ENCODE results near the gene NUP214. TPM values are rescaled to one million over a fixed set of nuclear protein-coding genes. Genes with fewer than 3 reads are reported as not detected.

NUP214 gene
- total and polyA plus RNA-seq, 2 of the 4 experiments (the other 2 are of a cell fraction) = 7.9 to 13.4 TPM

- Histone ChIP-seq H2BK15ac (ENCODE audit: low read depth, low read length) (no peak overlapping the region), H2BK5ac (ENCODE audit: low read depth, low read length, poor library complexity, severe bottlenecking) (no peak overlapping the region), H2AK5ac (ENCODE audit: low read depth, low read length) (no peak overlapping the region), H2AFZ (replicated peaks; ENCODE audit: low read length, poor library complexity) (no peak overlapping the region), H3K9me3 (ENCODE audit: control insufficient read depth, insufficient read depth, low read length) (no peaks in the 10 kb centered on the region), H3K9ac (ENCODE audit: low read depth, low read length) (no peak overlapping the region), H3K23ac (ENCODE audit: low read depth, low read length) (no peak overlapping the region), H3K4me3 (ENCODE audit: insufficient read depth, low read depth, low read length) (no peak overlapping the region), H3K4me2 (ENCODE audit: low read depth, low read length) (no peak overlapping the region), H3K14ac (replicated peaks; ENCODE audit: low read depth, low read length) (no peak overlapping the region), H3K18ac (ENCODE audit: low read depth, low read length) (no peak overlapping the region), H3K56ac (ENCODE audit: extremely low read depth, insufficient read depth, low read length) (no peak overlapping the region), H3K4me1 (ENCODE audit: control insufficient read depth, insufficient read depth, low read length) (no peaks in the 10 kb centered on the region), H2AK9ac (replicated peaks; ENCODE audit: low read depth, low read length, poor library complexity) (no peak overlapping the region), H3K79me1 (ENCODE audit: low read depth in 1 of 2, low read length in 2 of 2) (no peaks in the 10 kb centered on the region; a peak in 1 of 4 replicates), H4K5ac (ENCODE audit: low read depth, low read length) (no peak overlapping the region), H3K36me3 (ENCODE audit: control insufficient read depth, insufficient read depth, low read length) (peaks cover 55% of the 10 kb centered on the region), H4K8ac (ENCODE audit: low read depth in 2 of 2, low read length in 2 of 2) (no peak overlapping the region), H4K91ac (ENCODE audit: insufficient read depth, low read depth, low read length) (no peak overlapping the region), H2BK120ac (ENCODE audit: low read depth, low read length) (no peak overlapping the region), H3K9me1 (ENCODE audit: insufficient read depth, low read length) (no peaks in the 10 kb centered on the region), H3K27ac (ENCODE audit: insufficient read depth, low read length) (no peak overlapping the region), H2BK20ac (ENCODE audit: low read depth, low read length) (no peak overlapping the region), H3K27me3 (ENCODE audit: control insufficient read depth, insufficient read depth, low read length) (no peaks in the 10 kb centered on the region), H4K20me1 (ENCODE audit: insufficient read depth, low read length) (no peaks in the 10 kb centered on the region), H3K4ac (ENCODE audit: low read depth, low read length) (no peak overlapping the region)
- ChIA-PET POLR2A (ENCODE audit: unreplicated experiment) (no interaction called here), CTCF (no interaction called here)
- intact Hi-C loops (cut with micrococcal nuclease) (loop anchor here (10.0 kb wide), 1 partner anchor 331 kb away; no protein-coding TSS in a partner anchor), in situ Hi-C loops (cut with MboI; ENCODE audit: low sequenced_read_pairs) (loop anchor here (25.0 kb wide), 1 partner anchor 1193 kb away; no protein-coding TSS in a partner anchor), dilution Hi-C loops (cut with HindIII; ENCODE audit: low sequenced_read_pairs, unreplicated experiment) (no loop called here)
- no TSS peak for BruUV-seq (replicated peaks)
- DNase-seq (no peak), ATAC-seq (ENCODE audit: low read depth) (no peak)
- 43% methylated on average over 1 of the region's 3 CpGs; no CpG with 5 or more reads in 1 of the 2 experiments for WGBS, 2 experiments (ENCODE audit: extremely low coverage in 2 of 2, insufficient read length in 1 of 2)
- TF ChIP-seq USF2 (IDR thresholded peaks at IDR 0.05; ENCODE audit: low read depth, low read length) (no peak), CTCF (conservative IDR thresholded peaks at IDR 0.05; ENCODE audit: low read depth, low read length) (no peak), FOS (IDR thresholded peaks at IDR 0.05; ENCODE audit: low read depth, low read length) (no peak), CEBPB (IDR thresholded peaks at IDR 0.05; ENCODE audit: low read depth, low read length) (no peak)
Measured at GRCh38 chr9:131144201-131144600, 18.8 kb downstream of the NUP214 start.
